Stimulated activated CD8-positive, alpha-beta memory T cell treated with anti-CD3 and anti-CD28 coated beads, Interleukin-4, amount 100 ng/mL, for 48 hours (primary cell): ENCODE results near the gene GPR176.

ENCODE experiments used
- DNase-seq: peaks from one replicate; pipeline ENCODE4 v3.0.0-alpha.2; 2020

GPR176 gene

DNA sequence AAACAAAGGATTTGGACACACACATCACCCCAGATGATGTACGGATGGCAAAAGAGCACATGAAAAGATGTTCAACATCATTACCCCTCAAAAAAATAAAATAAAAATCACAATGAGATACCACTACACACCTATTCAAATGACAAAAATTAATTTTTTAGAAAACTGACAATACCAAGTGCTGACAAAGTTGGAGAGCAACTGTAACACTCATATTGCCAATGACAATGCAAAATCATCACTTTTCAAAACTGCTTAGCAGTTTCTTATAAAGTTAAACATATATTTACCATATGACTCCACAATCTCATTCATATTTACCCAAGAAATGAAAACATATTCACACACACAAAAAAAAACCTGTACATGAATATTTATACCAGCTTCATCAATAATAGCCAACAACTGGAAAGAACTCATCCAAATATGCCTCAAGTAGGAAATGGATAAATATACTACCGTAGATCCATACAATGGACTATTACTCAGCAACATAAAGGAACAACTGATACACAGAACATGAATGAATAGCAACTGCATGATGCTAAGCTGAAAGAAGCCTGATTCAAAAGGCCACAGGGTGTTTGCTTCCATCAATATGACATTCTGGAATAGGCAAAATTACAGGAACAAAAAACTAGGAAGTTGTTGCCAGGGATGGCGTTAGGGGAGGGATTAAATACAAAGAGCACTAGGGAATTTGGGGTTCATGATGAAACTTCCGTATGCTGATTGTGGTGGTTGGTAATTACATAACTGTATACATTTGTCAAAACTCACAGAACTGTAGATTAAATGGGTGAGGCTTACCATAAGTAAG lies 138.7 kb downstream of the GPR176 start:
- no peak for DNase-seq

DNA sequence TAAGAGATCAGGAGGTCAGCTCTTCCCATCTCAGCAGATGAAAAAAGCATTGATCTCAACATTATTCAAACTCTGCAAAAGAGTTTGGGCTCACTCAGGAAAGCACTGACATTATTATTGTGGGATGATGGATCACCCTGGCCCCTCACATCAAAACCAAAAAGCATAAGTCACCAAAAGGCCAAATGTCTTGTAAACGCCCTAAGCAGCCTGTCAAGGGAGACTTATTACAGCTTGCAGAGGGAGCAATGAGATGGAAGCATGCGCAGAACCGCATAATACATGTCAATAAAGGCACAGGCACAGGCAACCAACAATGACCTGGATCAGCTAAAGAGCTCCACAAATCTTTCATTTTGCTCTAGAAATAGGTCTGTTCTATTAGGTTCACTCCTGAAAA lies 142.0 kb downstream of the GPR176 start:
- no peak for DNase-seq

DNA sequence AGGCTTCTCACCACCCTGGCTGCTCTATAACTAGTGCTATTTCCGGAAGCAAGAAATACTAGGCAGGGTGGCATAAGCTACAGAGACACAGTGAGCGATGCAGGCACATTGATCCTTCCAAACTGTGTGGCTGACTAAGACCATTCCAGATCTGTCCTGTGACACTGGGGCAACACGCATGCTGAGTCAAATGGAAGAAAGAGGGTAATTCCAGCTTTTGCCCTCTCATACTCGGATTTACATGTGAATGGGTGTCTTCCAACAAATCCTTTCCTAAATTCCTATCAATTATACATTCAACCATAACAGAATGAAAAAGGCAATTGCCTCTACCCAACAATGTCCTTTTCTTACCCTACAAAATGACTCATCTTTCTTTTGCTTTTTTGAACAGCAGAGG lies 142.6 kb downstream of the GPR176 start:
- no peak for DNase-seq

GRCh38 chr15:39776068-39776467 lies 144.0 kb downstream of the GPR176 start:
- DNase-seq = no peak

- peak; percentile 40 for DNase-seq
These were observed 145.3 kb downstream of the GPR176 start for GRCh38 chr15:39774688-39775267.

- DNase-seq = no peak
These were observed 149.0 kb downstream of the GPR176 start for GRCh38 chr15:39770748-39771689.

GRCh38 chr15:39767921-39768320 lies 152.1 kb downstream of the GPR176 start:
- DNase-seq = no peak

GRCh38 chr15:39761006-39761405 lies 159.1 kb downstream of the GPR176 start:
- DNase-seq = no peak

- DNase-seq = no peak
These were observed 163.1 kb downstream of the GPR176 start for GRCh38 chr15:39756806-39757522.

GRCh38 chr15:39752991-39753390 lies 167.1 kb downstream of the GPR176 start:
- DNase-seq = no peak

GRCh38 chr15:39752246-39752645 lies 167.8 kb downstream of the GPR176 start:
- DNase-seq = no peak
